Head of caudate nucleus (tissue), 42 donors: ENCODE data around the gene KIF16B.

ENCODE experiments used
- DNase-seq, 42 donors: peaks; one replicate each; pipeline versions ENCODE4 v3.0.0 to v3.0.0-alpha.2; 2020 to 2021; ENCODE audit warnings: mixed read lengths in 7 of 42
- intact Hi-C: fragments of 100-400 bp; cut with DNase I; formaldehyde crosslinking; loops from one replicate; pipeline ENCODE4 v1.15.0; 2022

Gene KIF16B

DNA sequence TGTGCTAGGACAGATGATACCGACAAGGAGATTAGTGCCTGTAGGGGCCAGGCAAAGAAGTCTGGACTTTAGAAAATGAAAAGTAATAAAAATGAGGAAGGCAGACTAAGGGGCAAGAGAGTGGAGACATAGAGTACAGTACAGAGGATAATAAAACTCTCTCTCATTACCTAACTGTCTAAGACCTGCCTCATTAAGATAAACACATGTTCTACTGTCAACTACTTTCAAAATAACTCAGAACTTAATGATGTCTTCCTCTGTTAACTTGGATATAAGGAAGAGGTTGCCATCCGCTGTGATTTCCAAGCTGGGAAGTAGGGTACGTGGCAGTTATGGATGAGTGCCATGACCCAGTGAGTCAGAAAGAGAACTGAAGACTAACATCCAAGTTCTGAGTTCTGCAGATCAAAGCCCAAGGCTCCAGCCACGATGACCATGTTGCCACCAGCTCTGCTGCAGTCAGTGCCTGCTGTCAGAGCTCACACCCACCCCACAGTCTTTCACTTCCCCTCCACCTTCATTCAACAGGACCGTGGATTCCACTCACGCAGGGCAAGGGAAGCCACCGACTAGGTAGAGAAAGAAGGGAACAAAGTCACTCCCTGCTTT lies 81.8 kb downstream of the KIF16B start:
- intact Hi-C loops = no loop called here
- DNase-seq = peak in 17 of 42 donors; percentile 8 to 68 (median 25)

DNA sequence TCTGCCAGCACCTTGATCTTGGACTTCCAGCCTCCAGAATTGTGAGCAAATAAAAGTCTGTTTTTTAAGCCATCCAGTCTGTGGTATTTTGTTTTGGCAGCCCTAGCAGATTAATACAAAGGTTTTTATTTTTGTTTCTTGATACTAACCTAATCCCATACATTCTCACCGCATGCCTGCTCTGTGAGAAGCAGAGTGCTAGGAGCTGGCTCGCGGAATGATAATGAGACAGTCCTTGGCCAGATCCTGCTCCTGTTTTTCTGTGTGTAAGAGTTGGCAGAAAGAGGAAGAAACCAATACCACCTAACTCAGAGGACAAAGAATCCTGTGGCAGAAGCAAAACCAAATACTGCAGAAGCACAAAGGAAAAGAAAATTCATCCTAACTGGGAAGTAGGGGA lies 82.6 kb downstream of the KIF16B start:
- no peak for DNase-seq
- intact Hi-C loops = no loop called here

DNA sequence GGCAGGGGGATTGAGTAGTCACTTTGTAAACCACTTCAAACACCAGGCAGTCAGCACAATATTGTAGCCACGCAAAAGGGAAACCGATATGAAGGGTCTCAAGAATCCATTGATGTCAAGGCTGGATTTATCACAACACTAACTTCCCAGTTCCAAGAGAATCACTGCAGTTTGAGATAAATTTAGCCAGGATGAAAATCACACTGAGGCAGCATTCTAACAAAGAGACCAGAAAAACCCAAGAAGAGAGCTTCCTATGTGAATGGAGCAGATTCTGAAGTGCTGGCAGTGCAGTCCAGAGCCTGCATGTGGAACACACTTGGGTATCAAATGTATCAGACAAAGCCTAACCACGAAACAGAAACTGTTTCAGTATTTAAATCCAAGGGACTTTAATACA lies 84.6 kb downstream of the KIF16B start:
- intact Hi-C loops = no loop called here
- DNase-seq = no peak

DNA sequence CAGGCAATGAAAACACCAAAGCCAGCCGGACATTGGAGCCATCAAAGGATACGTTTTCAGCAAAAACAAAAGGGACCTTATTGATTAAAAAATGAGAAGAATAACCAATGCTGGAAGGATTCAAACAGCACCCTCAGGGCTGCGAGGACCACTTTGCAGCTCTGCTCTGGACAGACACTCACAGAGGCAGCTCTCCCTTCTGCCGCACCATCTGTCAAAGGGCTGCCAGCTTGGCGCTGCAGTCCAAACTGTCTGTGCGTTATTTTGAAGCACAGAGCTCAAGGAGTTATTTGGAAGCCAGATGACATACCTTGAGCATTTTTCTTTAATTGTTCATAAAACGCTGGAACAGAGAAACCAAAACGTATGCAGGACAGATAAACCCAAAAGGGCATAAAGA lies 85.2 kb downstream of the KIF16B start:
- intact Hi-C loops = no loop called here
- DNase-seq = peak in 1 of 42 donors; percentile 15

DNA sequence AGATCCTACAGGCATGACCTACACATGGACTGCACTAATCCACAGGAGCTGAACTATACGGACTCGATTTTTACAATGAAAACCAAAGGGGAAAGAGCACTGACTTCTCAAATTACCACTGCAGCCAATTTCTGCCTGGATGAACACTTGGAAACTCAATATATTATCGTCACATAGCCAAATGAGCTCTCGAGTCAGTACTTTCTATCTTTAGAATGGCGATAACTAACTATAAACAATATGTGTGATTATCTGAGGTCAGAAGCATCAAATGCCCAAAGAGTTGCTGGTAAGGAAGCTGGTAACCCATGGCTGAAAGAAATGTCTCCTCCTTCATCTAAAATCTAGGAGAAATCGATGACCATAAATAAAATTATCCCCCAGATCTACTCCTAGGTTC lies 86.7 kb downstream of the KIF16B start:
- no peak for DNase-seq
- intact Hi-C loops = no loop called here

DNA sequence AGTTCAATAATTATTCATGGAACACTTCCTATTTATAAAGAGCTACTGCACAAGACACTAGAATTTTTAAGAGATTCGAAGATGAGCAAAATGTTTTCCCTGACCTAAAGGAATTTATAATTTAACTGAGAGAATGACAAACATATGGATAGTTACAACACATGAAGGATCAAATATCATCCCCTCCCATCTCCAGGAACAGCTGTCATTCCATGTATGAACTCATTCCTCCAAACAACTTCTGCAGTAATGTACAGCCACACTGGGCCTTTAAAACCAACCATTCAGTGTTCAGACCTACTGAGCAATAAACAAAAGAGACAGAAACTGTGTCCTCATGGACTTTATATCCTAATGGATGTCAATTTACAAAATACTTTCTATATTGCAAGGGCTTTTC lies 87.8 kb downstream of the KIF16B start:
- intact Hi-C loops = no loop called here
- no peak for DNase-seq

DNA sequence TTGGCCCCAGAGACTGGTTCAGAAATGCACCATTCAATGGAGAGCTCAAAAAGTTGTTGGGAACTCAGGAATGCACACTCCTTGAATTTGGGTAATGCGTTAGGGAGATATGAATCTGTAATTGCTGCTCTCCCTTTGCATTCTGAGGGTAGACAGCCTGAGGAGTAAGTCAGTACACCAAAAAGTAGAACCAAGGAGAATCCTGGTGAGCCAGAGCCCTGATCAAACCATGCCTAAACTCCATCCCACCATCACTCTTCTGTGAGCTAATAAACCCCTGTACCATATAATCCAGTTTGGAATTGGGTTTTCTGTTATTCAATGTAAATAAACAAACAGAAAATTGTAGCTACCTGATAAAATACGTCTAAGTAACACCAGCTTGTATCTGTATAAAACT lies 90.2 kb downstream of the KIF16B start:
- intact Hi-C loops = no loop called here
- DNase-seq = no peak

DNA sequence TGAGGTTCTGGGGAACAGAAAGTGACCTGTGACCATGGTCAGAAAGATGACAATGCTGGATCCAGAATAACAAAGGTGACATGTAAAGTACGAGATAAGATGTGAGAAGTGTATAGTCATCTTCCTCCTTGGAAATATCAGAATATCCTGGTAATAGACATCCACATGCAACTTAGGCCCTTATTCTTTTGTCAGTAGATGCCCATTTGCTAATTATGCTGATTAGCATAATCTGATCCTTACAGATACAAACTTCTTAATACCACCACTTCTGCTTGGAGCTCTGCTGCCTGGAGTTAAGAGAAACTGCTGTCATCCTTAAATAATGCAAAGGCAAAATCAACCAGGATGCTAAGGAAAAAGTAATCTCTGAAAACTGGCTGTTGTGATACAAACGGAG lies 91.3 kb downstream of the KIF16B start:
- intact Hi-C loops = no loop called here

DNA sequence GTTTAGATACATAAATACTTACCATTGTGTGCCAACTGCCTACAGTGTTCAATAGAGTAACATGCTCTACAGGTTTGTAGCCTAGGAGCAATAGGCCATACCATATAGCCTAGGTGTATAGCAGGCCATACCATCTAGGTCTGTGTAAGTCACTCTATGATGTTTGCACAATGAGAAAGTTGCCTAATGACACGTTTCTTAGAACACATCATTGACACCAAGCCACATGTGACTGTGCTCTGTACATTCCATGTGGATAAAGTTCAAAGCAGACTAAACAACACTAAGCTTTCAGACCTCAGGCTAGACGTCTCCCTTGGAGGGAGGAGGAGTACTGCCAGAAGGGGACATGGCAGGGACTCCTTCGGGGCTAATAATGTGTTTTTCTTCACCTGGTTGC lies 93.6 kb downstream of the KIF16B start:
- intact Hi-C loops = no loop called here
- no peak for DNase-seq

More for the DNA sequence above, 91.3 kb downstream of the KIF16B start:
- DNase-seq = no peak

DNA sequence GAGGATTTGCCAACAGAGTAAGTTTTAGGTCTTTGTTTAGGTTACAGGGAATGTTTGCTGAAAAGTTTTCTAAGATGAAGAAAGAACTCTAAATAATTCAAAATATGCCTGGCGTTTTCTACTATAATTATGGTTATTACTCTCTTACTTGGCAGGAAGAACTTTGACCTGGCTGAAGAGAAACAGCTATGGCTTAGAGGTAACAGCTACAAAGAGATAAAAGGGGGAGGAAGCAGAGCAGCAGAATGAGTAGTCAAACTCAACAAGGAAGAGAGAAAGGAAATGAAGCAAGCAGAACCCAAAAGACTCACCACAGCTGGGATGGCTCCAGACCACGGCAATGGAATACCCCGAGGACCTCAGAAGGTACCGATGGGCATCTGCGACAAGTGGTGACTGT lies 95.6 kb downstream of the KIF16B start:
- DNase-seq = no peak
- intact Hi-C loops = no loop called here

DNA sequence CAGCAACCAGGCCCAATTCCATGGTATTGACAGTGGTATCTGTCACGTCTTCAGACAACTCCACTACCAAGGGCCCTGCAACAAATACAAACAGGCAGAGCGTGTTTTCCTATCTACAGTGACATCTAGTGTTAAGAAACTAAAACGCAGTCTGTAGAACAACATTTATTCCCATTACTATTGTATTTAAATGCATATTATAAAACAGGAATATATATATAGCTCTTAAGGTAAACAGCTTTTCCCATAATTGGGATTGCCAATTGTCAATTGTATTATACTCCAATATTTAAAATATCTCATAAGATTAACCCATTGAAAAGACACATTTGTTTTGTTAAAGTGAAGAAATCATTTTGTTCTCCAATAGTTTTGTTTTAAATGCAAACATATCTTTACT lies 97.2 kb downstream of the KIF16B start:
- DNase-seq = peak in 2 of 42 donors; percentile 22 to 52
- intact Hi-C loops = no loop called here

DNA sequence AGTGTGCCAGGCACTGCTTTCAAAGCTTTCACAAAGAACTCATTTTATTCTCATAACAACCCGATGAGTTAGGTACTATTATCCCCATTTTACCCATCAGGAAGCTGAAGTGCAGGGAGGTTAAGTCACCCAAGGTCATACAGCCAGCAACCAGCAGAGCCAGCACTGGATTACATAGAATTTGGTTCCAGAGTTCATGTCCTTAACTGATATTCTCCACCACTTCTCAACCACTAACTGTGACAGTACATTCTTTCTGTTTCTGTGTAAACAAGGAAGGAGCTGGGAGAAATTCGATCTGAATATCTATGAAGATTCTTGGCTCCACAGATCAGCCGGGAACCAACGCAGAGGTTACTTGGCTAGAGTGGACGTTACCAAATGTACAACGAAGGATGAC lies 98.0 kb downstream of the KIF16B start:
- intact Hi-C loops = no loop called here
- no peak for DNase-seq

DNA sequence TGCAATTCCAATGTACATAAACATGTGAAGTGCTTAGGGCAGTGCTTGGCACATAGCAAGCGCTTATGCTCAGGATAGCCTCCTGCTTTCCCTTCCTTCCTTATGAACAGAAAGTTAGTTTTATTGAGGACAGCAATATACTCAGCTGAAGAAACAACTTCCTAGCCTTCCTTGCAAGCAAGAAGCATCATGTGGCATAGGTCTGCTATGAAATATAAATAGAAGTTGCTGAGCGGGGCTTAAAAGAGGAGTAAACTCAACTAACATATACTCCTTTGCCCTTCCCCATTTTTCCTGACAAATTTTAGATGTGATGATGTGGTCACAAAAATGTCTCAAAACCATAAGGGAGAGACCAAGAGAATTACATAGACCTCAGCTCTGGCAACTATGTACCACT lies 98.9 kb downstream of the KIF16B start:
- DNase-seq = no peak
- intact Hi-C loops = no loop called here

DNA sequence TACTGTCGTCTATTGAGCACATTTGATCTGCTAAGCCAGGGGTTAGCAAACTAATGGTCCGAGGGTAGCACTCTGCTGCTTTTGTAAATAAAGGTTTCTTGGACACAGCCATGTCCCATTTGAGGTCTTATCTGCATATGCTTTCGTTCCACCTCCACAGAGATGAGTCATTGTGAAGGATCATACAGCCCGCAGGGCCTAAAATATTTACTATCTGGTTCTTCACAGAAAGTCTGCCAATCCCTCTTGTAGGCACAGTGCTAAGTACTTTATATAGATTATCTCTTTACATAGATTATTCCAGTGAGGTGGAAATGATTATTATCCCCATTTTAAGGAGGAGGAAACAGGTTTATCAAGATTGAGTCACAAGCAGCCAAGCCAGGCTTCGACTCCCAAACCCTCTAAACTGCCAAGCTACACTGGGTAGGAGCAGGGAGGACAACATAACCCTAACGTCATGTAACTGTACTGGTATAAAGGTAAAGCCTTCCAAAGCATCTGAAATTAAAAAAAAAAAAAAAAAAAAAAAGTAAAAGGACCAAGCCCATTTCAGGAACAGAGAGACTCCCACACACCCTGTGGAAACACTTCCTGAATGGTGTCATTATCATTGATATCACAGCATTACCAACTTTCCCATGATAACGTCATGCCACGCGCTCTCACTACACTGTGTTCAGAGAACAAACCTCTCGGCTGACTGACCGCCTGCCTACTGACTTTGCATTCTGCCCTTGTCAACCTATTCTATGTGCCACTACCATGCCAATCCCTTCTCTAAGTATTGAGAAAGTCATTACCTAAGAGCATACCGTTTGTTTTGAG lies 101.0 kb downstream of the KIF16B start:
- intact Hi-C loops = no loop called here

DNA sequence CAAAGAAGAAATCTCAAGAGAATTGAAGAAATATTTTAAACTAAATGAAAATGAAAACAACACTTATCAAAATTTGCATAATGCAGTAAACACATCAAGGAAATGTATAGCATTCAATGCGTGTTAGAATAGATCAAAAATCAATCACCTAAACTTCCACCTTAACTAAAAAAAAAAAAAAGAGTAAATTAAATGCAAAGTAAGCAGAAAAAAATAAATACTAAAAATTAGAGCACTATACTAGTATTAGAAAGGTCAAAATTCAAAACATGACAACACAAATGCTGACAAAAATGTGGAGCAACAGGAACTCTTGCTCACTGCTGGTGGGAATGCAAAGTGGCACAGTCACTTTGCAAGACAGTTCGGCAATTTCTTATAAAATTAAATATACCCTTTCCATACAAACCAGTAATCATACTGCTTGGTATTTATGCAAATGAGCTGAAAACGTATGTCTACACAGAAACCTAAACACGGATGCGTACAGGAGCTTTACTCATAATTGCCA lies 103.8 kb downstream of the KIF16B start:
- no peak for DNase-seq
- intact Hi-C loops = no loop called here

More for the DNA sequence above, 101.0 kb downstream of the KIF16B start:
- DNase-seq = no peak

DNA sequence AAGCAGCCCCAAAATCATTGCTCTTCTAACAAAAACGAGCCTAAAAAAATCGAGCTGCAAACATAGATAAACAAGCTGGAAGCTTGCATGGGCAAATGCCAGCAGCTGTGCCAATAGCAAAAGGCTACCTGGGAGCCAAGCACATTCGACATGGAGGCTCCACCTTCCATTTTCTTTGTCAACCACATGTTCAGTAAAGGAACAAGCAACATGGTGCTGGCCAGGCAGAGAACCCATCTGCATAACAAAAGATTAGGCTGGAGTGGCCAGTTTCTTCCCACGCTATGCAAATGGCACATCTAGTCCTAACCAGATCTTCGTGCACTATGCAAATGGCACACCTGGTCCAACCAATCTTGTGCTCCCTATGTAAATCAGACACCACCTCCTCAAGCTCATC lies 110.5 kb downstream of the KIF16B start:
- peak in 5 of 42 donors; percentile 7 to 43 (median 16) for DNase-seq
- intact Hi-C loops = no loop called here

DNA sequence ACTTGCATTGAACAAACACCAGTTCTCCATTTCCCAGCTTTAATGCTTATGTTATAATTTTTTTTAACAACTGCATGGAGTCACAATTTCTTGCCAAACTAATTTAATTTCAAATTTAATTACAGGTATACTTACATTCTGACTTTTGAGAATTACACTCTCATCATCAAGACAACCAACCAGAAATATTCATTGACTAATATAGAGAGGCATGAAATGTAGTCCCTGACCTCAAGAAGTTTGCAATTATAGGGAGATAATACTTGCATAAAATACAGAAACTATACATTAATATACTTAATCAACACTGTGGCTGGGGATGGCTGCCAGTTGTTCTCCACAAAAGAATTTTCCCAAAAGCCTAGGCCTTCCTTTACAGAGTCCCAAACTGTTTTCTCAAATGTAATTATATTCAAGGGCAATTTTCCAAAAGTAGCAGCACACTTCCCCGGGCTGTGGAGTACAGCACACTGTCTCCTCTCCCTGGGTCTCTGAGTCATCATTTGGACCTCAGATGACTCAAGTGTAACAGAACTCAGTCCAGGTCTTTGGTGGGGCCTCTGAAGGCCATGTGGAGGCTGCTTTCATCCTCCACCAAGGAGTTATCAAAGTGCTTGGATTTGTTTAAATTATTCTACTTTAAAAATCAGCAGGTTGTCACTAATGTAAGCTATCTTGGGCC lies 114.1 kb downstream of the KIF16B start:
- intact Hi-C loops = no loop called here
- DNase-seq = peak in 7 of 42 donors; percentile 13 to 67 (median 25)

DNA sequence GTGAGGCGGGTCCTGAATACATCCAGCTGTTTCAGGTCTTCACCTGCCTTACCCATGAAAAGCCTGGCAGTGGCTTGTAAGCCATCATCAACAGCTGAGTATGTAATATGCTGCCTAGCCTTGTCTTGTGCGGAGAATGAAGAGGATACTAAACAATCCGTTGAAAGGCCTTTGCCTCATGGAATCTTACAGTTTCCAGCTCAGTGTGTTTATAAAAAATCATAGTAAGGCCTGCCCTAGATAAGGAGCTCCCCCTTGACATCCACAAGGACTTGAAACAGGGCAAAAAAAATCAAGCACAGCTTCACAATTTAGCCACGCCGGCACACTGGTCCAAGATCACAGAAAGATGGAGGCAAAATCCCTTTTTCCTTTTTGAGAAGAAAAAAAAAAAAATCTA lies 115.7 kb downstream of the KIF16B start:
- peak in 1 of 42 donors; percentile 4 for DNase-seq
- intact Hi-C loops = no loop called here

DNA sequence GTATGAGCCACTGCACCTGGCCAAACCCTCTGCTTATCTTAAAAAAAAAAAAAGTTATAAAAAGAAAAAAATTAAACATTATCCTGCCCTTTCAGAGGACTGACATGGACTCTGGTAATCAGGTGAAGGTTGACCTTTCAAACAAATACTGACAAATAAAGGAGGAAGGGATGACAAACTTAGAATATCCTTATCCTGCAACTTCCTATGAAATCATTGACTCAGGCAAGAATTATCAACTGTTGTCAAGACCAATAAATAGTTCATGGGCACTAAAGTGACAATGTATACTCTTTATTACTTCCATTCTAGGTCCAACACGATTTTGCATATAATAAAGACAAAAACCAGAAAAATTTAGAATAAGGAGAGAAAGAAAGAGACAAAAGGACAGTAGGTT lies 117.9 kb downstream of the KIF16B start:
- intact Hi-C loops = no loop called here

DNA sequence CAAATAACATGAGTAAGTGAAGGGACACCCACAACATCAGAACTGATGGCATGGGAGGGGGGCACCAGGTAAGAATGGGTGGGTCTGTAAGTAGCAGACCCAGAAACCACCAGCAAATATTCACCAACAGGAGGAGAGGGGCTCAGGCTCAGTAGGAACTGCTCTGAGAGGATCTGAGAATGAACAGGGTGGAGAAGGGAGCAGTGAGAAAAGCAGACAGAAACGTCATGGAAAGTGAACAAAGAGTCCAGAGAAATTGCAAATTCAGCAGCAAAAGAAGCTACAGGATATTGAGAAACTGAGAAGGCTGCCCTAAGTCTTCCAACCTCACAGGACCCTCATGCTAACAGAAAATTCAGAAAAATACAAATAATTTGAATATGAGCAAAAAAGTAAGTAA lies 121.3 kb downstream of the KIF16B start:
- intact Hi-C loops = no loop called here
- DNase-seq = no peak

More for the DNA sequence above, 117.9 kb downstream of the KIF16B start:
- DNase-seq = no peak
